ENCODE data around the gene CLK3.

DNA sequence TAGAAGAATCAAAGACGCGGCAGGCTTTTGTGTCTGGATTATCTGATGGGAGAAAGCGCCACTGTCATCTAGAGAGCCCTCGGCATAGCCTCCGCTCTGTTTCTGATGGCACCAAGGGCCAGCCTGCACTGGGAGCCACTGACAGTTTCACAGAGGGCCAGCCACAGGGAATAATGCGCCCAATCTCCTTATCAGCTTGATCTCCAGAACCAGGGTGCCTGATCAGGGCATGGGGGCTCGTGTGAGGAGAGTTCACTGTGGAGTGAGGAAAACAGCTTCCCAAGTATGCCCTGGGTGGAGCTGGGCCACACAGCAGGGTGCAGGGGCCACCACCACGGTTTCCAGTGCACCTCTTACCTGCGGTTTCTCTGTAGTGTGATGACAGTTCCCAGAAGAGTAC lies 29.8 kb upstream of the CLK3 start:
- TF ChIP-seq POLR2AphosphoS5 (IDR thresholded peaks at IDR 0.05; ENCODE audit: low read depth, low read length) = no peak
- TF ChIP-seq, protein P1, sequence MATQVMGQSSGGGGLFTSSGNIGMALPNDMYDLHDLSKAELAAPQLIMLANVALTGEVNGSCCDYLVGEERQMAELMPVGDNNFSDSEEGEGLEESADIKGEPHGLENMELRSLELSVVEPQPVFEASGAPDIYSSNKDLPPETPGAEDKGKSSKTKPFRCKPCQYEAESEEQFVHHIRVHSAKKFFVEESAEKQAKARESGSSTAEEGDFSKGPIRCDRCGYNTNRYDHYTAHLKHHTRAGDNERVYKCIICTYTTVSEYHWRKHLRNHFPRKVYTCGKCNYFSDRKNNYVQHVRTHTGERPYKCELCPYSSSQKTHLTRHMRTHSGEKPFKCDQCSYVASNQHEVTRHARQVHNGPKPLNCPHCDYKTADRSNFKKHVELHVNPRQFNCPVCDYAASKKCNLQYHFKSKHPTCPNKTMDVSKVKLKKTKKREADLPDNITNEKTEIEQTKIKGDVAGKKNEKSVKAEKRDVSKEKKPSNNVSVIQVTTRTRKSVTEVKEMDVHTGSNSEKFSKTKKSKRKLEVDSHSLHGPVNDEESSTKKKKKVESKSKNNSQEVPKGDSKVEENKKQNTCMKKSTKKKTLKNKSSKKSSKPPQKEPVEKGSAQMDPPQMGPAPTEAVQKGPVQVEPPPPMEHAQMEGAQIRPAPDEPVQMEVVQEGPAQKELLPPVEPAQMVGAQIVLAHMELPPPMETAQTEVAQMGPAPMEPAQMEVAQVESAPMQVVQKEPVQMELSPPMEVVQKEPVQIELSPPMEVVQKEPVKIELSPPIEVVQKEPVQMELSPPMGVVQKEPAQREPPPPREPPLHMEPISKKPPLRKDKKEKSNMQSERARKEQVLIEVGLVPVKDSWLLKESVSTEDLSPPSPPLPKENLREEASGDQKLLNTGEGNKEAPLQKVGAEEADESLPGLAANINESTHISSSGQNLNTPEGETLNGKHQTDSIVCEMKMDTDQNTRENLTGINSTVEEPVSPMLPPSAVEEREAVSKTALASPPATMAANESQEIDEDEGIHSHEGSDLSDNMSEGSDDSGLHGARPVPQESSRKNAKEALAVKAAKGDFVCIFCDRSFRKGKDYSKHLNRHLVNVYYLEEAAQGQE (IDR thresholded peaks at IDR 0.05; ENCODE audit: insufficient read depth in 1 of 2, low read depth in 2 of 2, low read length in 2 of 2) = no peak
- no peak for TF ChIP-seq TAF1 (IDR thresholded peaks at IDR 0.05; ENCODE audit: borderline replicate concordance, insufficient read depth, low read length)
